H9 (cell line): Measurements from ENCODE around the gene ZCCHC7. TPM values are rescaled to one million over a fixed set of nuclear protein-coding genes. Genes with fewer than 3 reads are reported as not detected.

Source experiments
- DNase-seq: peaks from one replicate; pipeline ENCODE4 v3.0.0-alpha.2; 2017
- H2AFZ ChIP-seq: one replicate; pipeline ENCODE4 v1.6.1; 2013; ENCODE audit warnings: mild to moderate bottlenecking, low read length, control low read depth, moderate library complexity
- H2AK5ac ChIP-seq: 2 replicates; pipeline ENCODE4 v1.6.1; 2013; ENCODE audit warnings: low read length, control low read depth, mixed read lengths; ENCODE audit not compliant: insufficient read length
- H2BK120ac ChIP-seq: one replicate; pipeline ENCODE4 v1.6.1; 2013; ENCODE audit warnings: low read depth, mild to moderate bottlenecking, low read length, control low read depth, inconsistent platforms; ENCODE audit not compliant: poor library complexity, severe bottlenecking
- H2BK12ac ChIP-seq: 2 replicates; pipeline ENCODE4 v1.6.1; 2013; ENCODE audit warnings: low read length, control low read depth, mixed read lengths, low read depth; ENCODE audit not compliant: insufficient read length
- H2BK15ac ChIP-seq: 2 replicates; pipeline ENCODE4 v1.6.1; 2013; ENCODE audit warnings: low read depth, low read length, control low read depth
- H2BK20ac ChIP-seq: one replicate; pipeline ENCODE4 v1.6.1; 2013; ENCODE audit warnings: low read depth, mild to moderate bottlenecking, low read length, control low read depth, inconsistent platforms; ENCODE audit not compliant: poor library complexity, severe bottlenecking
- H2BK5ac ChIP-seq: 2 replicates; pipeline ENCODE4 v1.6.1; 2013; ENCODE audit warnings: low read length, control low read depth, mixed read lengths; ENCODE audit not compliant: insufficient read length
- H3K14ac ChIP-seq: 2 replicates; pipeline ENCODE4 v1.6.1; 2013; ENCODE audit warnings: low read length, control low read depth; ENCODE audit not compliant: insufficient read depth
- H3K18ac ChIP-seq: 2 replicates; pipeline ENCODE4 v1.6.1; 2013; ENCODE audit warnings: low read depth, mild to moderate bottlenecking, mixed read lengths, low read length, control low read depth; ENCODE audit not compliant: insufficient read length
- H3K23ac ChIP-seq: 2 replicates; pipeline ENCODE4 v1.6.1; 2013; ENCODE audit warnings: low read length, control low read depth, mixed read lengths, low read depth; ENCODE audit not compliant: insufficient read length
- H3K23me2 ChIP-seq: 2 replicates; pipeline ENCODE4 v1.6.1; 2013; ENCODE audit warnings: low read depth, mild to moderate bottlenecking, mixed read lengths, low read length, control low read depth; ENCODE audit not compliant: insufficient read length, poor library complexity, severe bottlenecking
- H3K27ac ChIP-seq: 2 replicates; pipeline ENCODE4 v1.5.1; 2013; ENCODE audit warnings: low read length, control low read depth, mixed read lengths, low read depth; ENCODE audit not compliant: insufficient read length
- H3K27me3 ChIP-seq: 2 replicates; pipeline ENCODE4 v1.6.1; 2013; ENCODE audit warnings: low read length, control low read depth, inconsistent platforms; ENCODE audit not compliant: insufficient read depth
- H3K4ac ChIP-seq: 2 replicates; pipeline ENCODE4 v1.6.1; 2013; ENCODE audit warnings: low read depth, mild to moderate bottlenecking, control low read depth, inconsistent platforms, low read length, moderate library complexity
- H3K4me1 ChIP-seq: 2 replicates; pipeline ENCODE4 v1.6.1; 2013; ENCODE audit warnings: low read length, control low read depth, inconsistent platforms; ENCODE audit not compliant: insufficient read depth
- H3K4me2 ChIP-seq: 2 replicates; pipeline ENCODE4 v1.6.1; 2013; ENCODE audit warnings: low read length, control low read depth, mixed read lengths; ENCODE audit not compliant: insufficient read length, insufficient read depth
- H3K56ac ChIP-seq: 2 replicates; pipeline ENCODE4 v1.6.1; 2013; ENCODE audit warnings: low read depth, mild to moderate bottlenecking, mixed read lengths, low read length, control low read depth; ENCODE audit not compliant: insufficient read length
- H3K79me1 ChIP-seq: 2 replicates; pipeline ENCODE4 v1.6.1; 2013; ENCODE audit warnings: low read depth, mild to moderate bottlenecking, moderate library complexity, low read length, control low read depth, inconsistent platforms; ENCODE audit not compliant: insufficient read depth, poor library complexity, severe bottlenecking
- H3K79me2 ChIP-seq: 2 replicates; pipeline ENCODE4 v1.6.1; 2013; ENCODE audit warnings: low read length, control low read depth, inconsistent platforms; ENCODE audit not compliant: insufficient read depth
- H3K9ac ChIP-seq: 2 replicates; pipeline ENCODE4 v1.6.1; 2013; ENCODE audit warnings: low read length, control low read depth, mixed read lengths; ENCODE audit not compliant: insufficient read length; ENCODE audit errors: extremely low read depth
- H3K9me3 ChIP-seq: one replicate; pipeline ENCODE4 v1.6.1; 2013; ENCODE audit warnings: low read depth, low read length, inconsistent platforms; ENCODE audit not compliant: control insufficient read depth
- H3T11ph ChIP-seq: one replicate; pipeline ENCODE4 v1.6.1; 2013; ENCODE audit warnings: mild to moderate bottlenecking, low read length, control low read depth, inconsistent platforms
- H4K20me1 ChIP-seq: one replicate; pipeline ENCODE4 v1.6.1; 2013; ENCODE audit not compliant: control insufficient read depth, insufficient read length, insufficient read depth
- H4K5ac ChIP-seq: 2 replicates; pipeline ENCODE4 v1.6.1; 2013; ENCODE audit warnings: low read depth, mild to moderate bottlenecking, mixed read lengths, low read length, control low read depth; ENCODE audit not compliant: insufficient read length
- H4K8ac ChIP-seq: replicated peaks from 2 replicates; pipeline ENCODE4 v1.6.1; 2013; ENCODE audit warnings: low read length, control low read depth, mixed read lengths, low read depth; ENCODE audit not compliant: insufficient read length
- H4K91ac ChIP-seq: 2 replicates; pipeline ENCODE4 v1.6.1; 2013; ENCODE audit warnings: low read depth, mild to moderate bottlenecking, moderate library complexity, mixed read lengths, low read length, control low read depth; ENCODE audit not compliant: insufficient read length
- H3K27ac Mint-ChIP-seq, 3 experiments: 2 replicates in 2 of 3; 3 replicates in 1 of 3; pipeline ENCODE4 v1.8.0; 2020 to 2021; ENCODE audit warnings: mixed read lengths in 3 of 3, mild to moderate bottlenecking in 1 of 3, moderate library complexity in 1 of 3
- H3K27me3 Mint-ChIP-seq: 2 replicates; pipeline ENCODE4 v1.8.0; 2021; ENCODE audit warnings: low read depth, mild to moderate bottlenecking, moderate library complexity, mixed read lengths
- H3K36me3 Mint-ChIP-seq, 3 experiments: 2 replicates in 2 of 3; 3 replicates in 1 of 3; pipeline ENCODE4 v1.8.0; 2020 to 2021; ENCODE audit warnings: low read depth in 3 of 3, mixed read lengths in 3 of 3; ENCODE audit not compliant: insufficient read depth in 1 of 3
- H3K4me1 Mint-ChIP-seq, 2 experiments: 2 replicates each; pipeline ENCODE4 v1.8.0; 2020; ENCODE audit warnings: mixed read lengths in 2 of 2
- H3K4me3 Mint-ChIP-seq, 2 experiments: 2 replicates in 1 of 2; 3 replicates in 1 of 2; pipeline ENCODE4 v1.8.0; 2020 to 2021; ENCODE audit warnings: mild to moderate bottlenecking in 2 of 2, mixed read lengths in 2 of 2, moderate library complexity in 1 of 2
- H3K9me3 Mint-ChIP-seq, 2 experiments: 2 replicates in 1 of 2; 3 replicates in 1 of 2; pipeline ENCODE4 v1.8.0; 2020; ENCODE audit warnings: mild to moderate bottlenecking in 2 of 2, mixed read lengths in 2 of 2, moderate library complexity in 1 of 2
- CTCF ChIP-seq: fragments of 200-600 bp; sonication (generic); conservative IDR thresholded peaks from 3 replicates; pipeline ENCODE4 v1.8.0; 2021; ENCODE audit warnings: antibody characterized with exemption, mild to moderate bottlenecking
- WGBS: extraction: QIAGEN DNeasy Blood & Tissue Kit; methylation state at CpG from one replicate; pipeline ENCODE4 v1.1.7; 2013; ENCODE audit warnings: missing lambda C conversion rate, low lambda C conversion rate, mixed read lengths; ENCODE audit not compliant: insufficient read length; ENCODE audit errors: extremely low coverage; 5-methylcytosine and 5-hydroxymethylcytosine counted together
- total RNA-seq: library from RNA; stranded (reverse); gene quantifications from 2 replicates; pipeline ENCODE4 v1.2.1, GENCODE V29; 2021

The ZCCHC7 gene
- total RNA-seq, 1 experiment from 2014 or later, result 20.3 TPM

GRCh38 chr9:37286530-37287175, 166.3 kb downstream of the ZCCHC7 start:
- no peak overlapping the region for H3K23ac ChIP-seq
- no peak overlapping the region for H3T11ph ChIP-seq
- no peaks in the 10 kb centered on the region for H3K79me1 ChIP-seq
- no peak overlapping the region for H4K91ac ChIP-seq
- H3K27ac ChIP-seq, result no peak overlapping the region
- Mint-ChIP-seq H3K4me1 (peaks cover 12 to 17% of the 10 kb centered on the region in 2 experiments), H3K9me3 (no peaks in the 10 kb centered on the region; a peak in 1 of 5 replicates), H3K27me3 (no peaks in the 10 kb centered on the region), H3K4me3 (no peak overlapping the region), H3K36me3 (no peaks in the 10 kb centered on the region), H3K27ac (no peak overlapping the region)
- no peaks in the 10 kb centered on the region for H3K23me2 ChIP-seq
- TF ChIP-seq CTCF, result no peak
- no peaks in the 10 kb centered on the region for H3K9me3 ChIP-seq
- H3K56ac ChIP-seq, result no peak overlapping the region
- H2BK15ac ChIP-seq, result no peak overlapping the region
- H3K4me1 ChIP-seq, result no peaks in the 10 kb centered on the region
- H3K14ac ChIP-seq, result no peak overlapping the region
- H3K4ac ChIP-seq, result no peak overlapping the region
- no peak for DNase-seq
- H4K5ac ChIP-seq, result no peak overlapping the region
- no peak overlapping the region for H2BK120ac ChIP-seq
- H3K4me2 ChIP-seq, result no peak overlapping the region
- H2BK20ac ChIP-seq, result no peak overlapping the region
- no peak overlapping the region for H2AK5ac ChIP-seq
- H2AFZ ChIP-seq, result no peak overlapping the region
- no peaks in the 10 kb centered on the region for H3K79me2 ChIP-seq
- no peaks in the 10 kb centered on the region for H3K27me3 ChIP-seq
- no CpG with 5 or more reads among the region's 6 CpGs for WGBS
- no peak overlapping the region for H3K9ac ChIP-seq
- no peaks in the 10 kb centered on the region for H4K20me1 ChIP-seq
- H2BK12ac ChIP-seq, result no peak overlapping the region
- no peak overlapping the region for H4K8ac ChIP-seq
- H2BK5ac ChIP-seq, result no peak overlapping the region
- no peak overlapping the region for H3K18ac ChIP-seq
